Stimulated activated CD8-positive, alpha-beta memory T cell treated with anti-CD3 and anti-CD28 coated beads, Interleukin-4, amount 100 ng/mL, for 1 hour (primary cell): Measurements from ENCODE around the gene RRAS.
"Not testable (repeated sequence)": the region's sequence is repeated elsewhere in the genome, so short reads cannot be mapped to it uniquely, and the experiment has no call there.

Source experiments
- DNase-seq, 2 donors: peaks; one replicate each; pipeline ENCODE4 v3.0.0-alpha.2; 2020; ENCODE audit warnings: low read depth in 2 of 2, low spot score in 1 of 2

The RRAS gene

DNA sequence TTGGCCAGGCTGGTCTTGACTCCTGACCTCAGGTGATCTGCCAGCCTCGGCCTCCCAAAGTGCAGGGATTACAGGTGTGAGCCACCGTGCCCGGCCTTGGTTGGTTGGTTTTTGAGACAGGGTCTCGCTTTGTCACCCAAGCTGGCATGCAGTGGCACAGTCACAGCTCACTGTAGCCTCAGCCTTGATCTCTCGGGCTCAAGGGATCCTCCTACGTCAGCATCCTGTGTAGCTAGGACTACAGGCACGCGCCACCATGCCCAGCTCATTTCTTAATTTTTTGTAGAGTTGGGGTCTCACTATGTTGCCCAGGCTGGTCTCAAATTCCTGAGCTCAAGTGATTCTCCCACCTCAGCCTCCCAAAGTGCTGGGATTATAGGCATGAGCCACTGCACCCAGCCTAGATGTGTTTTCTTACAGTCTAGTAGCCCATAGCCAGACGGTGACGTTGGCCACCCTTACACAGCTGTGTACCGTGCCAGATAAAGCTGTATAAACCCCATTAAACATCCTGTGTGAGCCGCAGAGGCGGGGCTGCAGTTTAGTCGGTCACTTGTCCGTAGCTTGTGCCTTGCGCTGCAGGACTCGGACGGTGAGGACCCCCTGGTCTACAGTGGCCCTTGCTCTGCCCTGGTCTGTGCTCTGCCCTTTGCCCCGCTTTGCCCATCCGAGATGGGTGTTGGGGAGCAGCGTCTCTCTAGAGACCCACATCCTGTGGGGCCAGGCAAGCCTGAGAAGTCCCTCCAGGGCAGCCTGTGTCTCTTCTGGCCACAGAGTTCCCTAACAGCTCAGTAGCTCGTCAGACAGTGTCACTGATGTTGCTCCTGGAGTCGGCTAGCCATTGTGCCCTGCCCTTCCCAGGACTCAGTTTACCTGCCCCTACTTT, 15.9 kb upstream of the RRAS start:
- no peak for DNase-seq

- no peak for DNase-seq
Observed at GRCh38 chr19:49654581-49654980, 14.6 kb upstream of the RRAS start.

- DNase-seq: no peak
Observed at GRCh38 chr19:49653466-49653806, 13.5 kb upstream of the RRAS start.

- no peak for DNase-seq
Observed at GRCh38 chr19:49652551-49653465, 12.9 kb upstream of the RRAS start.

DNA sequence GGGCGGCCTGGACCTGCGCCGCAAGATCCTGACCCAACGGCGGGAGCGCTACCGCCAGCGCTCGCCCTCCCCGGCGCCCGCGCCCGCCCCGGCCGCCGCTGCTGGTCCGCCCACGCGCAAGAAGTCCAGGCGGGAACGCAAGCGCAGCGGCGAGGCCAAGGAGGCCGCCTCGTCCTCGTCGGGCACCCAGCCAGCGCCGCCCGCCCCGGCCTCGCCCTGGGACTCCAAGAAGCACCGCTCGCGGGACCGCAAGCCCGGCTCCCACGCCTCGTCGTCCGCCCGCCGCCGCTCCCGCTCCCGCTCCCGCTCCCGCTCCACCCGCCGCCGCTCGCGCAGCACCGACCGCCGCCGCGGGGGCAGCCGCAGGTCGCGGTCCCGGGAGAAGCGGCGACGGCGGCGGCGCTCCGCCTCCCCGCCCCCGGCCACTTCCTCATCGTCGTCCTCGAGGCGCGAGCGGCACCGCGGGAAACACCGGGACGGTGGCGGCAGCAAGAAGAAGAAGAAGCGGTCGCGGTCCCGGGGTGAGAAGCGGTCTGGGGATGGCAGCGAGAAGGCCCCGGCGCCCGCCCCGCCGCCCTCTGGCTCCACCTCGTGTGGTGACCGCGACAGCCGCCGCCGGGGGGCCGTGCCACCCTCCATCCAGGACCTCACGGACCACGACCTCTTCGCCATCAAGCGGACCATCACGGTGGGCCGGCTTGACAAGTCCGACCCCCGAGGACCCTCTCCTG, 12.0 kb upstream of the RRAS start:
- DNase-seq: no peak

DNA sequence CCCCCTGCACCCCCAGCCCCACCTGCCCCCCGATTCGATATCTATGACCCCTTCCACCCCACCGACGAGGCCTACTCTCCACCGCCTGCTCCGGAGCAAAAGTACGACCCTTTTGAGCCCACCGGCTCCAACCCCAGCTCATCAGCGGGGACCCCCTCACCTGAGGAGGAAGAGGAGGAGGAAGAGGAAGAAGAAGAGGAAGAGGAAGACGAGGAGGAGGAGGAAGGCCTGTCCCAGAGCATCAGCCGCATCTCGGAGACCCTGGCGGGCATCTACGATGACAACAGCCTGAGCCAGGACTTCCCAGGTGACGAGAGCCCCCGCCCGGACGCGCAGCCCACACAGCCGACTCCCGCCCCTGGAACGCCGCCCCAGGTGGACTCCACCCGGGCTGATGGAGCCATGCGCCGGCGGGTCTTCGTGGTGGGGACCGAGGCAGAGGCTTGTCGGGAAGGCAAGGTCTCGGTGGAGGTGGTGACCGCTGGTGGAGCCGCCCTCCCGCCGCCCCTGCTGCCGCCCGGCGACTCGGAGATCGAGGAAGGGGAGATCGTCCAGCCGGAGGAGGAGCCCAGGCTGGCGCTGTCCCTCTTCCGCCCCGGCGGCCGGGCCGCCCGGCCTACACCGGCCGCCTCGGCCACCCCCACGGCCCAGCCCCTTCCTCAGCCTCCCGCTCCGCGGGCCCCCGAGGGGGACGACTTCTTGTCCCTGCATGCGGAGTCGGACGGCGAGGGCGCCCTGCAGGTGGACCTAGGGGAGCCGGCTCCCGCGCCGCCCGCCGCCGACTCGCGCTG, 11.3 kb upstream of the RRAS start:
- no peak for DNase-seq

DNA sequence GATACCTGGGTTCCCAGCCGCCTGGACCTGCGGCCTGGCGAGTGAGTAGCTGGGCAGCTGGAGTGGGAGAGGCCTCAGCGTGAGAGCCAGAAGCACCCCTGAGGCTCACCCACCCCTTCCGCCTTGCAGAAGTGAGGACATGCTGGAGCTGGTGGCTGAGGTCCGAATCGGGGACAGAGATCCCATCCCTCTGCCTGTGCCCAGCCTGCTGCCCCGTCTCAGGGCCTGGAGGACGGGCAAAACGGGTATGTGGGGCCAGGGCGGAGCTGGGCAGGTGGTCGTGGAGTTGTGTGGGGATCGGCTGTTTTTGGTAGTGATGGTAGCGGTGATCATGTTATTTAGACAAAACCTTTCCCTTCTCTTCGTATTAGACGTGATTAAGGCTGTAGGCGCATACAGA, 6.6 kb upstream of the RRAS start:
- DNase-seq: no peak

GRCh38 chr19:49645995-49646394, 6.1 kb upstream of the RRAS start:
- no peak for DNase-seq

DNA sequence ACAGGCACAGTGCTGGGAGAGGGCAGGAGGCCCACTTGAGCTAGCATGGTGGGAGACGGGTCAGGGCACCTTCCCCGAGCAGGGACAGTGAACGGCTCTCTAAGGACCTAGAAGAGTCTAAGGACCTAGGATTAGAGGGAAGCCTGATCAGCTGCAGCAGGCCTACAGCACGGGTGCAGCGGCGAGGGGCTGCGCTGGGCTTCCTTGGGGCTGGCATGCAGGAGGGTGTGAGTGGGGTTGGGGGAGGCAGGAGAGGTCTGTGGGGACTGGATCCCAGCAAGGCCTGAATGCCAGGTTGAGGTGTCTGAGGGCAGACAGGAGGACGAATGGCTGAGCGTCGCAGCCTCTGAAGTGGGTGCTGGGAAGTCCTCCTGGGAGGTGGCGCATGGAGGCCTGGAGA, 5.6 kb upstream of the RRAS start:
- no peak for DNase-seq

DNA sequence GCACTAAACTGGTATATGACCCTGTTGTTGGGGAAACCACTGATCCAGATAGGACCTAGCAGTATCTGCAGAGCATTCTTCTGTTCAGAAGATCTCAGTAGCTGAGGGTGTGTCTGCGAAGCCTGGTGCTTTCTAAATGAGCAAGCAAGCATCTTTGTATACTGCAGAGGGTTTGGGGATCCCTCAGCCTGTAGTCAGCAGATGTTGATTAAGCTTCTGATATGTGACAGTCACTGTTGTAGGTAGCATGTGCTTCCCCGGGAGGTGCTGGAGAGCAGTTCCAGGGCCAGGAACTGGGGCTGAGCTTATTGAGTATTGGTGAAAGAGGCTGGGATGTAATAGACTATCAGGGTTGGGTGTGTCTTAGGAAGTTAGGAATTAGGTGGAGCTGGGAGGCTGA, 3.5 kb upstream of the RRAS start:
- DNase-seq: no peak

DNA sequence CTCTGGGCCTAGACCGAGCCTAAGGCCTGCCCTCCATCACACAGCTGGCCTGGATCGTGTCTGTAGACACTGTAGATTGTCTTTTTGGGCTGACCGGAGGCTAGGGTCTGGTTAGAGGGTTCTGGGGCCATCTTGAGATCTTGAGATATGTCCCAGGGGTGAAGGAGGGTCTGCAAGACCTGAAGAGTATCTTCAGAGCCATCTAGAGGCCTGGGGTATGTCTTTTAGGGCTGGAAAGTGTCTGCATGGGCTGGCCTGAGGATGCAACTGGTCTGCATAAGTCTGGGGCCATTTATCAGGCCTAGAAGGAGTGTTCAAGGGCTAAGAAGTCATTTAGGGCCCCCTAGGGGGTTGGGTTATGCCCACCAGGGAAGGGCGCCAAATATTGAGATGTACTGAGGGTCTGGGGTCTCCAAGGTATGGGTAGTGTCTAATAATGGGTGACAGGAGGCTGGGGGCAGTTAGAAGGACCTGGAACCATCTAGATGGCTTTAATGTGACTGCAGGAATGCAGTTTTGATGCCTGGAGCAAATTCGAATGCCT, 2.6 kb upstream of the RRAS start:
- DNase-seq: no peak

DNA sequence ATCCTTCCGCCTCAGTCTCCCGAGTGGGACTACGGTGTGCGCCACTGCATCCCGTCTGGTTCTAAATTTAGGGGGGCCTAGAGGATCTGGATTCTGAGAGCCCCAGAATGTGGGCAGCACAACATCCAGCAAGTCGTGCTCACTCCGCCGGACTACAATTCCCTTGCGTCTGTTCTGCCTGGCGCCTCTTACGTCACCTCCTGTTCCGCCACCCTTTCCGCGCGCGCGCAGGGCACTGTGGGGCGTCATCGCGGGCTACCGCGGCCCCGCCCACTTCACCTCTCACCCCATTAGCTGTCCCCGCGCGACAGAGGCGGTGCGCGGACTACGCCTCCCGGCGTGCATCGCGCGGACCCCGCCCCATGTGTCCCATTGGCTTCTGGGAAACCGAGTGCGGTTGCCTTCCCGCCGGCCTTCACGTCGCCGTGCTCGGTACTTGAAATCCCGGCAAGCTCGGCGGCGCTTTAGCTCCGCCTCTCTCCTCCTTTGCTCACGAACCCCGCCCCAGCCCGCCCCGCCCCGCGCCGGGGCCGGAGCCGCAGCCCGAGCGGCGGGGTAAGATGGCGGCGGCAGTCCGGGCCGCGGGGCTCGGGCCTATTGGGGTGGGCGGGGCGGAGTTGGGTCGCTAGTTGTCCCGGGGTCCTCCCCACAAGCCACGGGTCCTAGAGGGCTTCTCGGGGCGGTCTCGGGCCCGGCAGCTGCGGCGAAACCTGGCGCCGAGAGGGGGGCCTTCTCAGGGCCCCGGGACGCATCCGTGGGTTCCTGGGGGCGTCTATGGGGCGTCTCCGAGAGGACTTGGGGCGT, 1.9 kb upstream of the RRAS start, which contains the start of gene SCAF1:
TSS of gene SCAF1 (plus strand) at position 522 of the 804 bp plus-strand sequence. CDS start 2,818 bp downstream, outside the sequence.
- peak; percentile 97 to 98 for DNase-seq

DNA sequence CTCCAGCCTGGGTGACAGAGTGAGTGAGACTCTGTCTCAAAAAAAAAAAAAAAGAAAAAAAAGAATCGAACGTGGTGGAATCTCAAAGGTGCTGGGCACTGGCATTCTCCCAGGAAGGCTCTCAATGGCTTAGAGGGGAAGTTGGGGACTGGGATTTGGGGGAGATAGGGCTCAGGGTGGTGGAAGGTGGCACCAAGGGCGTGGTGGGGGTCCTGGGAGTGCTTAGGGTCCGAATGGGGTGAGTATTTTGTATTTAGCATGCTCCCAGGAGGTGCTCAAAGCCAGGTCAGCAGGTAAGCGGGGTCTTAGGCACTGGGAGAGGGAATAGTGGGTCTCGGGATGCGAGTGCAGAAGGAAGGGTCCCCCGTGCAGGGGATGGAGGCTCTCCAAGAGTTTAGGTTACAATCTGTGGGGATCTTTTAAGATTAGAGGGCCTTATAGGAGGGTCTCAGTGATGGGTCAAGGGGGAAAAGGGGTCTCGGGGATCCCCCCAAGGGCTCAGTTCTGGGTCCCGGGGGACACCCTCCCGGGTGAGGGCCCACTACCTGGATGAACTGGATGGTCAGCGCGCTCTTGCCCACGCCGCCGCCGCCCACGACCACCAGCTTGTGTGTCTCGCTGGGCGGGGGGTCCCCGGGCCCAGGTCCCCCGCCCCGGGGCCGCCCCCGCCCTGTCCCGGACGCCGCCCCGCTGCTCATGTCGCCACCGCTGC, 386 bp downstream of the RRAS start:
- no peak for DNase-seq

- DNase-seq: no peak
Observed at GRCh38 chr19:49637821-49638738, 1.9 kb downstream of the RRAS start.

DNA sequence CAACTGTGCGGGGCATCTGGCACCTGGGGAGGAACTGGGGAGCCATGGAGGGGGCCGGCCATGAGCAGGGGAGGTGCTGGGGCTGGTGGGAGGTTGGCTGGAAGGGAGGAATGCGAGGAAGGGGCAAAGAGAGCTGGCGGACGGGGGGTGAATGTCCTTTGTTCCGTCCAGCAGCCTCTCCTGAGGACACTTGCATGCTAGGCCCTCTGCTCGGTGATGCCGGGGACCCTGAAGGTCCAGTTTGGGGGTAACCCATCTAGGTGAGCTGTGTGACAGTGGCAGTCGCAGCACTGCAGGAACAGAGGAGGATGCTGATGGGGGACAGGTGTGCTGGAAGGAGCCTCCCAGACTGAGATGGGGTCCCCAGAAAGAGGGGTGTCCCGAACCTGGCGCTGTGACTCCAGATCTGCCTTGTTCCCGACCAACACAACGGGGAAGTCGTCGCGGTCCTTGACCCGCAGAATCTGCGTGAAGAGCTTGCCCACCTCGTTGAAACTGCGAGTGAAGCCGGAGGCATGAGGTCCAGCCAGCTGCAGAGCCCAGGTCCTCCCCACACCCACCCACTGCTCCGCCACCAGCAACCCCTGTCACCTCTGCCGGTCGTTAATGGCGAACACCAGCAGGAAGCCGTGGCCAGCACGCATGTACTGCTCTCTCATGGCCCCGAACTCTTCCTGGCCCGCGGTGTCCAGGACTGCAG, 3.6 kb downstream of the RRAS start:
- DNase-seq: no peak

DNA sequence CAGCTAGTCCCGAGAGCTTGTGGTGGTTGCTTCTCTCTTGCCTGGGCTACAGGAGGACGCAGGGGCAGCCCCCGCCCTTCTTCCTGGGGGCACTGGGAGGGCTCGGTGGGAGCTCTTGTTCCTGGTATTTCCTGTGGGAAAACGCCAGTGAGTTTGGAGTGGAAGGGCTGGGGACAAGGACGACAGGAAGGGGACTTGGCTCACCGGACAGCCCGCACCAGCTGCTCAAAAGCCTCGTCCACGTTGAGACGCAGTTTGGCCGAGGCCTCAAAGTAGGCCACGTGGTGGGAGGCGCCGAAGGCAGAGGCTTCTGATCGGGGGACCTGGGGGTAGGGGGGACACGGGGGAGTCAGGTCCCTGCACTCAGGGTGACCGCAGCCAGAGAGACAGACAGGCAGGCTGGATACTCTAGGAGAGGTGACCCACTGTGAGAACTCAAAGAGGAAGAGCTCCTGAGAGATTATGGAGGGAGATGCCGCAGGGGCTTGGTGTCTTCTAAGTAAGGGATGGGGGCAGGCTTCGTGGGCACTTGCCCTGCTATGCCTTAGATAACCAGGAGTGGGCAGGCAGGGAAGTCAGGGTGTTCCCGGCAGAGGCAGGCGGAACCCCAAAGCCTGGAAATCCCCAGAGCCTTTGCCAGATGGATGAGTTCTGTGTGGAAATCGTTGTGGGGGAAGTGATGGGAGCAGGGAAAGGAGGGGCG, 4.3 kb downstream of the RRAS start:
- no peak for DNase-seq

- DNase-seq: not testable (repeated sequence)
Observed at GRCh38 chr19:49633273-49633672, 6.7 kb downstream of the RRAS start.
